Esophagus muscularis mucosa (tissue), 3 donors: Measurements from ENCODE around the gene MT1E.

ENCODE experiments used
- POLR2A ChIP-seq: fragments of 450-650 bp; IDR thresholded peaks from one replicate; pipeline ENCODE4 v1.6.1; 2017; ENCODE audit warnings: antibody characterized with exemption, moderate library complexity, mild to moderate bottlenecking, low read depth
- POLR2AphosphoS5 ChIP-seq, 2 donors: sonication (generic); formaldehyde crosslinking; IDR thresholded peaks; one replicate each; pipeline ENCODE4 v1.6.1; 2017; ENCODE audit warnings: antibody characterized with exemption in 2 of 2
- TF ChIP-seq, protein P1 (sequence below), 3 experiments: fragments of 200-600 bp in 2 of 3; fragments of 450-650 bp in 1 of 3; sonication (generic) in 2 of 3; IDR thresholded peaks; one replicate each; pipeline ENCODE4 v1.5.1; 2017 to 2019; ENCODE audit warnings: antibody characterized with exemption in 3 of 3, mild to moderate bottlenecking in 2 of 3, moderate library complexity in 1 of 3

DNA sequence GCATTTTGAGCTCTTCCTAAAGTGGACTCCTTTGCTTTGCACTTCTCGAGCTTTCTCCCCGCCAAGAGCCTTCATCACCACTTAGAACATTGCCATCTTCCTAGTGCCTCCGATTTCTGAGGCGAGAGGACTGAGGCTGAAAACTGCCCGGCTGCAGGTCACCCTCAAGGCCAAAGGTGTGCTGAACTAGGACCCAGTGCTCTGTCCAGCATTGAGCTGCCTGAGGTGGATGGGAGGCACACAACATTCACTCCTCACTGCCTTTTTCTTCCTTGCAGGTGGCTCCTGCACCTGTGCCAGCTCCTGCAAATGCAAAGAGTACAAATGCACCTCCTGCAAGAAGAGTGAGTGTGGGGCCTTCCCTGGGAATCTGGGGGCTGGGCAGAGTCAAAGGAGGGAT lies 18.3 kb downstream of the MT1E start:
- TF ChIP-seq POLR2A (no peak), POLR2AphosphoS5 (IDR thresholded peaks at IDR 0.05) (no peak)
- TF ChIP-seq, protein P1, sequence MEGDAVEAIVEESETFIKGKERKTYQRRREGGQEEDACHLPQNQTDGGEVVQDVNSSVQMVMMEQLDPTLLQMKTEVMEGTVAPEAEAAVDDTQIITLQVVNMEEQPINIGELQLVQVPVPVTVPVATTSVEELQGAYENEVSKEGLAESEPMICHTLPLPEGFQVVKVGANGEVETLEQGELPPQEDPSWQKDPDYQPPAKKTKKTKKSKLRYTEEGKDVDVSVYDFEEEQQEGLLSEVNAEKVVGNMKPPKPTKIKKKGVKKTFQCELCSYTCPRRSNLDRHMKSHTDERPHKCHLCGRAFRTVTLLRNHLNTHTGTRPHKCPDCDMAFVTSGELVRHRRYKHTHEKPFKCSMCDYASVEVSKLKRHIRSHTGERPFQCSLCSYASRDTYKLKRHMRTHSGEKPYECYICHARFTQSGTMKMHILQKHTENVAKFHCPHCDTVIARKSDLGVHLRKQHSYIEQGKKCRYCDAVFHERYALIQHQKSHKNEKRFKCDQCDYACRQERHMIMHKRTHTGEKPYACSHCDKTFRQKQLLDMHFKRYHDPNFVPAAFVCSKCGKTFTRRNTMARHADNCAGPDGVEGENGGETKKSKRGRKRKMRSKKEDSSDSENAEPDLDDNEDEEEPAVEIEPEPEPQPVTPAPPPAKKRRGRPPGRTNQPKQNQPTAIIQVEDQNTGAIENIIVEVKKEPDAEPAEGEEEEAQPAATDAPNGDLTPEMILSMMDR (IDR thresholded peaks at IDR 0.05), result no peak
